Karpas-422 (cell line): ENCODE results near the gene ARPIN. TPM values are rescaled to one million over a fixed set of nuclear protein-coding genes. Genes with fewer than 3 reads are reported as not detected.

Source experiments
- DNase-seq: peaks from one replicate; pipeline ENCODE4 v3.0.0-alpha.2; 2015
- H2AFZ ChIP-seq: fragments of 200-600 bp; sonication (generic); 2 replicates; pipeline ENCODE4 v1.6.1; 2014; ENCODE audit warnings: antibody characterized with exemption, low read length, mixed read lengths
- H3K27ac ChIP-seq: fragments of 200-600 bp; sonication (generic); 2 replicates; pipeline ENCODE4 v1.5.1; 2014; ENCODE audit warnings: mild to moderate bottlenecking, low read length, moderate library complexity
- H3K27me3 ChIP-seq: fragments of 200-600 bp; sonication (generic); 2 replicates; pipeline ENCODE4 v1.6.1; 2014; ENCODE audit warnings: low read length, mixed read lengths
- H3K36me3 ChIP-seq: fragments of 200-600 bp; sonication (generic); 2 replicates; pipeline ENCODE4 v1.6.1; 2014; ENCODE audit warnings: low read length, mixed read lengths; ENCODE audit not compliant: insufficient read depth
- H3K4me1 ChIP-seq: fragments of 200-600 bp; sonication (generic); 2 replicates; pipeline ENCODE4 v1.6.1; 2014; ENCODE audit warnings: mild to moderate bottlenecking, low read length, mixed read lengths
- H3K4me2 ChIP-seq: fragments of 200-600 bp; sonication (generic); 2 replicates; pipeline ENCODE4 v1.6.1; 2014; ENCODE audit warnings: low read length, low read depth, mild to moderate bottlenecking; ENCODE audit not compliant: poor library complexity, severe bottlenecking
- H3K4me3 ChIP-seq: fragments of 200-600 bp; sonication (generic); 2 replicates; pipeline ENCODE4 v1.5.1; 2014; ENCODE audit warnings: mild to moderate bottlenecking, antibody characterized with exemption, low read length, mixed read lengths
- H3K79me2 ChIP-seq: fragments of 200-600 bp; sonication (generic); 2 replicates; pipeline ENCODE4 v1.6.1; 2014; ENCODE audit warnings: mild to moderate bottlenecking, low read length, mixed read lengths
- H3K9ac ChIP-seq: fragments of 200-600 bp; sonication (generic); 2 replicates; pipeline ENCODE4 v1.6.0; 2014; ENCODE audit warnings: low read length
- H3K9me2 ChIP-seq: fragments of 200-600 bp; sonication (generic), shearing (Covaris generic); replicated peaks from 2 replicates; pipeline ENCODE4 v1.6.0; 2014; ENCODE audit warnings: mild to moderate bottlenecking, low read length, moderate library complexity; ENCODE audit not compliant: insufficient read depth
- H3K9me3 ChIP-seq: fragments of 300-700, 200-600 bp; sonication (generic); 2 replicates; pipeline ENCODE4 v1.6.1; 2014; ENCODE audit warnings: low read length, mixed read lengths
- H4K20me1 ChIP-seq: fragments of 200-600 bp; sonication (generic); 2 replicates; pipeline ENCODE4 v1.6.1; 2014; ENCODE audit warnings: mild to moderate bottlenecking, antibody characterized with exemption, low read length, low read depth; ENCODE audit not compliant: insufficient read depth
- total RNA-seq: library from RNA; depleted of rRNA; stranded (reverse); fragments of >200 nt; shearing (Covaris generic); gene quantifications from 2 replicates; pipeline ENCODE4 v1.2.3, GENCODE V29; 2014; ENCODE audit warnings: low replicate concordance

The ARPIN gene
- total RNA-seq, 1 experiment from 2014 or later, result not detected

GRCh38 chr15:89917442-89918101 is 4.8 kb upstream of the ARPIN start:
- Histone ChIP-seq H2AFZ (no peak overlapping the region), H4K20me1 (no peaks in the 10 kb centered on the region), H3K4me2 (no peak overlapping the region), H3K79me2 (no peaks in the 10 kb centered on the region), H3K9me2 (no peaks in the 10 kb centered on the region), H3K36me3 (no peaks in the 10 kb centered on the region), H3K9me3 (no peaks in the 10 kb centered on the region), H3K9ac (no peak overlapping the region), H3K4me3 (no peak overlapping the region), H3K27ac (no peak overlapping the region), H3K4me1 (no peaks in the 10 kb centered on the region), H3K27me3 (no peaks in the 10 kb centered on the region)
- no peak for DNase-seq

GRCh38 chr15:89916660-89917059 is 3.9 kb upstream of the ARPIN start:
- Histone ChIP-seq H3K4me2 (no peak overlapping the region), H3K9me3 (no peaks in the 10 kb centered on the region), H3K27me3 (no peaks in the 10 kb centered on the region), H3K4me1 (no peaks in the 10 kb centered on the region), H3K9me2 (no peaks in the 10 kb centered on the region), H4K20me1 (no peaks in the 10 kb centered on the region), H3K36me3 (no peaks in the 10 kb centered on the region), H2AFZ (no peak overlapping the region), H3K9ac (no peak overlapping the region), H3K79me2 (no peaks in the 10 kb centered on the region), H3K27ac (no peak overlapping the region), H3K4me3 (no peak overlapping the region)
- no peak for DNase-seq

DNA sequence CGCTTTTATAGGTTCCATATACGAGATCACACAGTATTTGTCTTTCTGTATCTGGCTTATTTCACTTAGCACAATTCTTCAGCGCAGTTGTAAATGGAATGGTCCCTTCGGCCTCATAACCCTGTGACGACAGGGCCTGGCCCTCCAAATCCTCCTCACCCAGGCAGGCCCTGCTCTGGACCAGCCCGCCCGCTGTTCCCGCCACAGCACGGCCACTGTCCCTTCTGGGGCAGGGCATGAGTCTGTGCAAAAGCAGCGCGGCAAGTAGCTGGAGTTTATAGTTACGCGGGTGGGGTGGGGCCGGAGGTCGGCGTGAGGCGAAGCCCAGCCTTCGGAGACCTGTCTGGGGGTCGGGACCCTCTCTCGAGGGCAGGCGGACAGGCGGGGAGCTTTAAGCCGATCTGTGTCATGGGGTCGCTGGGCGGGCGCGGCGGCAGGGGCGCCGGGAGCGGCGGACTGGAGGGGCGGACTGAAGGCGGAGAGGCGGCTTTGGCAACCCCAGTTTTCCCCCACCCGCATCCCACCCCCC is 543 bp downstream of the ARPIN start:
- Histone ChIP-seq H4K20me1 (no peaks in the 10 kb centered on the region), H3K27ac (no peak overlapping the region), H3K9me2 (no peaks in the 10 kb centered on the region), H3K9ac (no peak overlapping the region), H3K4me2 (no peak overlapping the region), H3K27me3 (no peaks in the 10 kb centered on the region), H2AFZ (no peak overlapping the region), H3K36me3 (no peaks in the 10 kb centered on the region), H3K79me2 (no peaks in the 10 kb centered on the region), H3K9me3 (no peaks in the 10 kb centered on the region), H3K4me3 (no peak overlapping the region), H3K4me1 (no peaks in the 10 kb centered on the region)
- DNase-seq, result no peak

DNA sequence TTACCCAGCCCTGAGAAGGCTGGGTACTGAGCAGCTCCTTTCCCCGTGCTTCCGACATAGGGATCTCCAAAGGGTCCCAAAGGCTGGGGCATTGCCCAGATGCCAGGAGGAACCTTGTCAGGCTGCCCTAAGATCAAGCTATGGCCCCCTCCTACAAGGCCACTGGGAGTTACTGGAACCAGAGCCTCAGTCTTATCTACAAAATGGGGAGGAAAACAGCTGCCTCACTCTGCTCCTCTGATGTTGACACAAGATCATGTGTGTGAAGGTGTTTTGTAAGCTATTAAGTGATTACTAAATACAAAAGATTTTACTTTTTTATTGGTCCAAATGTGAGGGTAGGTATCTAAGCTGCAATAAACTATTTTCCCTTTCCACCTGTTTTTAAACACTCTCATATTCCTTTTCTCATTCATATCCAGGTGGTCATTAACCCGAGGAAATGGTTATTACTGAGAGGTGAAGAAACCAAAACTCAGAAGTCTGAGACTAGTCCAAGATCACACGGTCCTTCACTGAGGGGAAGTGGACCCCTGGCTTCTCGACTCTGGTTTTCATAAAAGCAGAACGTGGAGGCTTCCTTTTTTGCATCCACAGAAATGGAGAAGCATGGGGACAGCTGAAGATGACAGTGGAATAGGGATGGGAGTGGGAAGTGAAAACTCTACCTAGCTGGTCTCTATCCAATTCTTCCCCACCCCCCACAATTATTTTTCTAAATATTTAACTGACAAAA is 1.7 kb downstream of the ARPIN start:
- Histone ChIP-seq H3K9ac (no peak overlapping the region), H3K4me2 (no peak overlapping the region), H3K79me2 (no peaks in the 10 kb centered on the region)

GRCh38 chr15:89909611-89910010 is 3.1 kb downstream of the ARPIN start:
- H3K4me2 ChIP-seq, result no peak overlapping the region
- no peaks in the 10 kb centered on the region for H3K9me2 ChIP-seq
- no peak for DNase-seq
- no peaks in the 10 kb centered on the region for H3K79me2 ChIP-seq
- H3K4me3 ChIP-seq, result no peak overlapping the region
- no peaks in the 10 kb centered on the region for H3K4me1 ChIP-seq
- H3K9me3 ChIP-seq, result no peaks in the 10 kb centered on the region
- no peaks in the 10 kb centered on the region for H4K20me1 ChIP-seq
- H3K9ac ChIP-seq, result no peak overlapping the region
- H3K27ac ChIP-seq, result no peak overlapping the region
- no peak overlapping the region for H2AFZ ChIP-seq
- no peaks in the 10 kb centered on the region for H3K27me3 ChIP-seq
- no peaks in the 10 kb centered on the region for H3K36me3 ChIP-seq

More for the DNA sequence above, 1.7 kb downstream of the ARPIN start:
- Histone ChIP-seq H3K9me3 (no peaks in the 10 kb centered on the region), H4K20me1 (no peaks in the 10 kb centered on the region), H3K9me2 (no peaks in the 10 kb centered on the region), H2AFZ (no peak overlapping the region), H3K27me3 (no peaks in the 10 kb centered on the region), H3K36me3 (no peaks in the 10 kb centered on the region), H3K4me1 (no peaks in the 10 kb centered on the region), H3K4me3 (no peak overlapping the region), H3K27ac (no peak overlapping the region)
- no peak for DNase-seq

GRCh38 chr15:89908226-89908625 is 4.5 kb downstream of the ARPIN start:
- H4K20me1 ChIP-seq, result no peaks in the 10 kb centered on the region
- H3K4me3 ChIP-seq, result no peak overlapping the region
- no peaks in the 10 kb centered on the region for H3K79me2 ChIP-seq
- H3K36me3 ChIP-seq, result no peaks in the 10 kb centered on the region
- H3K9ac ChIP-seq, result no peak overlapping the region
- H3K9me2 ChIP-seq, result no peaks in the 10 kb centered on the region
- no peak for DNase-seq
- no peak overlapping the region for H3K27ac ChIP-seq
- H2AFZ ChIP-seq, result no peak overlapping the region
- H3K4me2 ChIP-seq, result no peak overlapping the region
- H3K9me3 ChIP-seq, result no peaks in the 10 kb centered on the region
- H3K4me1 ChIP-seq, result no peaks in the 10 kb centered on the region
- H3K27me3 ChIP-seq, result no peaks in the 10 kb centered on the region

- no peaks in the 10 kb centered on the region for H3K36me3 ChIP-seq
- H2AFZ ChIP-seq, result no peak overlapping the region
- no peaks in the 10 kb centered on the region for H3K4me1 ChIP-seq
- no peaks in the 10 kb centered on the region for H4K20me1 ChIP-seq
- no peak overlapping the region for H3K4me3 ChIP-seq
- no peak overlapping the region for H3K27ac ChIP-seq
- H3K9ac ChIP-seq, result no peak overlapping the region
- no peak for DNase-seq
- H3K9me3 ChIP-seq, result no peaks in the 10 kb centered on the region
- H3K4me2 ChIP-seq, result no peak overlapping the region
- no peaks in the 10 kb centered on the region for H3K9me2 ChIP-seq
- H3K27me3 ChIP-seq, result no peaks in the 10 kb centered on the region
- no peaks in the 10 kb centered on the region for H3K79me2 ChIP-seq
Observed at GRCh38 chr15:89907289-89907688, 5.5 kb downstream of the ARPIN start.

DNA sequence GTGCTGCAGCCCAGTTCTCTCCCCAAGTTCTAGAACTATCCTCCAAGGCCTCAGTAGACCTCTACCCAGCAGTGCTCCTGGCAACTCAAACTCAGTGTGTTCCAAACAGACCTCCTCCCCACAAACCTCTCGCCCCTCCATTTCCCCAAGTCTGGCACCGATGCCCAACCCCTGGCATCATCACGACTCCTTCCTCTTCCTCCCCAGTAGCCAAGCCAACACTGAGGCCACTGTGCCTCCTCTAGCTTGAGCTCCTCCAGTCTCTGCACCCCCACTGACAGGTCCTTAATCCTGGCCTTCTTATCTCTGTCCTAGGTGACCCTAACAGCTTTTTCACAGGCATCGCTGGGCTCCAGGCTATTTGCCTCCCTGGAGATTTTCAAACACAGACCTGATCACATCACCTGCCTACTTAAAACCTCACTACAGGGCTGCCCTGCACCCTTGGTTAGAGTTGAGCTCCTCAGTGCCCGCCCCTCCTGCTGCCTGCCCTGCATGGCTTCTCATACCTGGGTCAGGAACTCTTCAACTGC is 6.8 kb downstream of the ARPIN start:
- Histone ChIP-seq H3K4me3 (no peak overlapping the region), H2AFZ (no peak overlapping the region), H3K36me3 (no peaks in the 10 kb centered on the region), H3K27ac (no peak overlapping the region), H3K9ac (no peak overlapping the region), H3K4me1 (no peaks in the 10 kb centered on the region), H3K4me2 (no peak overlapping the region), H3K27me3 (no peaks in the 10 kb centered on the region), H3K79me2 (no peaks in the 10 kb centered on the region), H4K20me1 (no peaks in the 10 kb centered on the region), H3K9me2 (no peaks in the 10 kb centered on the region), H3K9me3 (no peaks in the 10 kb centered on the region)
- no peak for DNase-seq
